ENCODE data around the gene CFAP46. TPM values are rescaled to one million over a fixed set of nuclear protein-coding genes. Genes with fewer than 3 reads are reported as not detected.

The CFAP46 gene
- total and polyA plus RNA-seq, 2 of the 4 experiments (the other 2 are of a cell fraction) = 1.3 to 1.8 TPM

GRCh38 chr10:132796846-132797245 is 145.5 kb downstream of the CFAP46 start:
- no peak for DNase-seq
- Histone ChIP-seq H3K4ac (ENCODE audit: low read depth, low read length) (no peak overlapping the region), H3K14ac (replicated peaks; ENCODE audit: low read depth, low read length) (no peak overlapping the region), H2AFZ (replicated peaks; ENCODE audit: low read length, poor library complexity) (no peak overlapping the region), H3K27ac (ENCODE audit: insufficient read depth, low read length) (no peak overlapping the region), H2AK9ac (replicated peaks; ENCODE audit: low read depth, low read length, poor library complexity) (no peak overlapping the region), H3K9me3 (ENCODE audit: control insufficient read depth, insufficient read depth, low read length) (peaks cover under 1% of the 10 kb centered on the region; the same call in 1 of the 2 replicates), H3K4me1 (ENCODE audit: control insufficient read depth, insufficient read depth, low read length) (no peaks in the 10 kb centered on the region), H3K4me3 (ENCODE audit: insufficient read depth, low read depth, low read length) (no peak overlapping the region), H4K8ac (ENCODE audit: low read depth in 2 of 2, low read length in 2 of 2) (no peak overlapping the region), H2AK5ac (ENCODE audit: low read depth, low read length) (no peak overlapping the region), H3K36me3 (ENCODE audit: control insufficient read depth, insufficient read depth, low read length) (no peaks in the 10 kb centered on the region), H3K9ac (ENCODE audit: low read depth, low read length) (no peak overlapping the region), H2BK15ac (ENCODE audit: low read depth, low read length) (no peak overlapping the region), H2BK5ac (ENCODE audit: low read depth, low read length, poor library complexity, severe bottlenecking) (no peak overlapping the region), H4K5ac (ENCODE audit: low read depth, low read length) (no peak overlapping the region), H4K91ac (ENCODE audit: insufficient read depth, low read depth, low read length) (no peak overlapping the region), H3K9me1 (ENCODE audit: insufficient read depth, low read length) (no peaks in the 10 kb centered on the region), H3K79me1 (ENCODE audit: low read depth in 1 of 2, low read length in 2 of 2) (no peaks in the 10 kb centered on the region), H3K23ac (ENCODE audit: low read depth, low read length) (no peak overlapping the region), H3K18ac (ENCODE audit: low read depth, low read length) (no peak overlapping the region), H4K20me1 (ENCODE audit: insufficient read depth, low read length) (no peaks in the 10 kb centered on the region), H3K27me3 (ENCODE audit: control insufficient read depth, insufficient read depth, low read length) (peaks cover 20% of the 10 kb centered on the region; the same call in 1 of the 2 replicates), H2BK20ac (ENCODE audit: low read depth, low read length) (no peak overlapping the region), H2BK120ac (ENCODE audit: low read depth, low read length) (no peak overlapping the region), H3K56ac (ENCODE audit: extremely low read depth, insufficient read depth, low read length) (no peak overlapping the region), H3K4me2 (ENCODE audit: low read depth, low read length) (no peak overlapping the region)
- no peak for TF ChIP-seq CEBPB (IDR thresholded peaks at IDR 0.05; ENCODE audit: low read depth, low read length)
- TF ChIP-seq RCOR1 (IDR thresholded peaks at IDR 0.05; ENCODE audit: insufficient replicate concordance, low read length) = no peak
- TF ChIP-seq FOS (IDR thresholded peaks at IDR 0.05; ENCODE audit: low read depth, low read length) = no peak
- no peak for TF ChIP-seq RFX5 (IDR thresholded peaks at IDR 0.05; ENCODE audit: low read depth, low read length)
- TF ChIP-seq RAD21 (IDR thresholded peaks at IDR 0.05; ENCODE audit: low read length) = no peak
- no peak for TF ChIP-seq CTCF (conservative IDR thresholded peaks at IDR 0.05; ENCODE audit: low read depth, low read length)
- TF ChIP-seq BHLHE40 (IDR thresholded peaks at IDR 0.05; ENCODE audit: low read depth, low read length) = no peak
- TF ChIP-seq MXI1 (IDR thresholded peaks at IDR 0.05; ENCODE audit: borderline replicate concordance, low read depth, low read length) = no peak
- TF ChIP-seq MAZ (IDR thresholded peaks at IDR 0.05; ENCODE audit: borderline replicate concordance, low read depth, low read length) = no peak
- TF ChIP-seq ELK1 (IDR thresholded peaks at IDR 0.05; ENCODE audit: borderline replicate concordance, low read depth, low read length) = no peak
- TF ChIP-seq CHD1 (IDR thresholded peaks at IDR 0.05; ENCODE audit: low read depth, low read length) = no peak
- TF ChIP-seq POLR2A (IDR thresholded peaks at IDR 0.05; ENCODE audit: low read depth, low read length) = no peak
- no TSS peak for BruUV-seq (replicated peaks)
- 67% methylated on average over 12 of the region's 21 CpGs; no CpG with 5 or more reads in 1 of the 2 experiments for WGBS, 2 experiments (ENCODE audit: extremely low coverage in 2 of 2, insufficient read length in 1 of 2)
- POLR2A ChIA-PET (ENCODE audit: unreplicated experiment) = no interaction called here
- intact Hi-C loops (cut with micrococcal nuclease) (no loop called here), dilution Hi-C loops (cut with HindIII; ENCODE audit: low sequenced_read_pairs, unreplicated experiment) (no loop called here), in situ Hi-C loops (cut with MboI; ENCODE audit: low sequenced_read_pairs) (no loop called here)
- CTCF ChIA-PET = no interaction called here
- ATAC-seq (ENCODE audit: low read depth) = no peak
